K562 (cell line): Measurements from ENCODE around the gene DNM1. TPM values are rescaled to one million over a fixed set of nuclear protein-coding genes. Genes with fewer than 3 reads are reported as not detected.

Source experiments
- CREM ChIP-seq: IDR thresholded peaks from 2 replicates; pipeline ENCODE4 v1.6.1; 2014; ENCODE audit warnings: antibody characterized with exemption, low read depth
- GABPA ChIP-seq: fragments of 200-800 bp; sonication (Bioruptor generic); conservative IDR thresholded peaks from 2 replicates; pipeline ENCODE4 v1.6.1; 2016; ENCODE audit warnings: low read depth, missing genetic modification characterization, missing compliant biosample characterization
- HMGXB4 ChIP-seq: sonication (generic); formaldehyde crosslinking; IDR thresholded peaks from 2 replicates; pipeline ENCODE4 v1.8.1; 2023; ENCODE audit warnings: mild to moderate bottlenecking, missing genetic modification reagents
- NCOA1 ChIP-seq: fragments of 450-650 bp; IDR thresholded peaks from 2 replicates; pipeline ENCODE4 v1.6.1; 2016; ENCODE audit warnings: low read depth
- NRF1 ChIP-seq, 2 experiments: fragments of 450-650 bp; IDR thresholded peaks in 1 of 2; conservative IDR thresholded peaks in 1 of 2; 2 replicates each; pipeline ENCODE4 v1.6.1; 2014; ENCODE audit warnings: mild to moderate bottlenecking in 2 of 2
- SMAD1 ChIP-seq: fragments of 150-350 bp; IDR thresholded peaks from 2 replicates; pipeline ENCODE4 v1.6.1; 2014; ENCODE audit warnings: low read length, low read depth; ENCODE audit not compliant: partially characterized antibody
- TAF9B ChIP-seq: fragments of 450-650 bp; IDR thresholded peaks from 2 replicates; pipeline ENCODE4 v1.6.1; 2018; ENCODE audit warnings: mild to moderate bottlenecking; ENCODE audit not compliant: partially characterized antibody
- TBL1XR1 ChIP-seq, 2 experiments: IDR thresholded peaks; 2 replicates each; pipeline ENCODE4 v1.6.1; 2012; ENCODE audit warnings: improper control_type of control experiment in 2 of 2, low read length in 2 of 2, mild to moderate bottlenecking in 1 of 2
- polyA plus RNA-seq, 8 experiments: library from polyadenylated mRNA; depleted of rRNA in 4 of 8; stranded (reverse) in 5 of 8; unstranded in 3 of 8; fragments of >200 nt; fragmentation: Nextera tagmentation in 2 of 8; fragmentation: Illumina TruSeq in 1 of 8; extraction: Ambion mirVana in 2 of 8; extraction: Trizol in 1 of 8; gene quantifications; 2 replicates each; pipeline versions ENCODE4 v1.2.1 to v1.2.3, GENCODE V29; 2011 to 2014; ENCODE audit warnings: inconsistent platforms in 1 of 8, missing spikeins in 1 of 8
- total RNA-seq, 7 experiments: library from RNA; depleted of rRNA in 6 of 7; stranded (reverse); fragments of >200 nt in 6 of 7; fragmentation: Illumina TruSeq in 2 of 7; extraction: Trizol in 2 of 7; gene quantifications; 2 replicates each; pipeline versions ENCODE4 v1.2.1 to v1.2.3, GENCODE V29; 2011 to 2021; ENCODE audit warnings: low replicate concordance in 1 of 7

The DNM1 gene
- total and polyA plus RNA-seq, 9 of the 15 experiments (the other 6 are each of a cell fraction or from before 2014, with no cell fraction given), result 0.39 to 23.1 (median 9.1) TPM

GRCh38 chr9:128275198-128276007, 72.2 kb downstream of the DNM1 start, which contains the start of gene GOLGA2 (continued):
- TF ChIP-seq TAF9B, result no peak
- peak; percentile 78; the same call in 1 of the 2 replicates for TF ChIP-seq HMGXB4 (CRISPR knock-in tag)
- TF ChIP-seq SMAD1, result peak; percentile 66
- no peak for TF ChIP-seq CREM
- no peak for TF ChIP-seq GABPA
- no peak for TF ChIP-seq NCOA1
- no peak for TF ChIP-seq NRF1 (conservative IDR thresholded peaks at IDR 0.05 in 1 of 2, IDR thresholded peaks at IDR 0.05 in 1 of 2)
- TF ChIP-seq TBL1XR1 (IDR thresholded peaks at IDR 0.05; ENCODE audit: low read length in 2 of 2), result peak in 1 of 2 experiments; percentile 57; a peak in 2 of 4 replicates
